RWPE2 (cell line): ENCODE data around the gene SHANK2.
A peak's percentile ranks its signal among the peaks of the same experiment; 100 is the strongest.

Experiments used
- ATAC-seq: fragments of 200-7000 bp; cut with Tn5 transposase; 3 replicates; pipeline ENCODE4 v1.9.1; 2021; ENCODE audit warnings: low read depth
- DNase-seq: peaks from one replicate; pipeline ENCODE4 v3.0.0-alpha.2; 2020; ENCODE audit warnings: low spot score
- H3K27ac ChIP-seq: fragments of 450-650 bp; 2 replicates; pipeline ENCODE4 v1.5.1; 2017; ENCODE audit warnings: mild to moderate bottlenecking; ENCODE audit not compliant: poor library complexity, severe bottlenecking
- H3K27me3 ChIP-seq: fragments of 250-450 bp; sonication (Bioruptor Pico); 2 replicates; pipeline ENCODE4 v1.5.1; 2021; ENCODE audit warnings: mild to moderate bottlenecking, moderate library complexity; ENCODE audit not compliant: insufficient read depth, poor library complexity, severe bottlenecking
- H3K36me3 ChIP-seq: fragments of 250-450 bp; sonication (Bioruptor Pico); 2 replicates; pipeline ENCODE4 v1.5.1; 2020; ENCODE audit warnings: low read depth, mild to moderate bottlenecking, moderate library complexity
- H3K4me1 ChIP-seq: fragments of 250-450 bp; sonication (Bioruptor Pico); 2 replicates; pipeline ENCODE4 v1.5.1; 2021; ENCODE audit warnings: mild to moderate bottlenecking, moderate library complexity; ENCODE audit not compliant: insufficient read depth, poor library complexity, severe bottlenecking
- H3K4me3 ChIP-seq: fragments of 250-450 bp; sonication (Bioruptor Pico); 2 replicates; pipeline ENCODE4 v1.5.1; 2021; ENCODE audit warnings: mild to moderate bottlenecking, moderate library complexity; ENCODE audit not compliant: severe bottlenecking
- H3K9me3 ChIP-seq: fragments of 250-450 bp; sonication (Bioruptor Pico); 2 replicates; pipeline ENCODE4 v1.5.1; 2021; ENCODE audit warnings: mild to moderate bottlenecking, moderate library complexity; ENCODE audit not compliant: severe bottlenecking
- CTCF ChIP-seq: fragments of 450-650 bp; IDR thresholded peaks from one replicate; pipeline ENCODE4 v1.5.1; 2017; ENCODE audit warnings: mild to moderate bottlenecking, moderate library complexity; ENCODE audit not compliant: poor library complexity, severe bottlenecking

Gene SHANK2

GRCh38 chr11:71222318-71223080 is 29.9 kb downstream of the SHANK2 start:
- DNase-seq, result peak; percentile 31
- Histone ChIP-seq H3K27me3 (no peaks in the 10 kb centered on the region), H3K27ac (no peak overlapping the region), H3K4me3 (no peak overlapping the region), H3K36me3 (no peaks in the 10 kb centered on the region), H3K9me3 (peaks cover 8% of the 10 kb centered on the region), H3K4me1 (no peaks in the 10 kb centered on the region)
- ATAC-seq, result no peak
- no peak for TF ChIP-seq CTCF

GRCh38 chr11:71221821-71222220 is 30.6 kb downstream of the SHANK2 start:
- Histone ChIP-seq H3K4me1 (no peaks in the 10 kb centered on the region), H3K9me3 (peaks cover under 1% of the 10 kb centered on the region), H3K27ac (no peak overlapping the region), H3K4me3 (no peak overlapping the region), H3K27me3 (no peaks in the 10 kb centered on the region), H3K36me3 (no peaks in the 10 kb centered on the region)
- ATAC-seq, result no peak
- TF ChIP-seq CTCF, result no peak
- peak; percentile 30 for DNase-seq

DNA sequence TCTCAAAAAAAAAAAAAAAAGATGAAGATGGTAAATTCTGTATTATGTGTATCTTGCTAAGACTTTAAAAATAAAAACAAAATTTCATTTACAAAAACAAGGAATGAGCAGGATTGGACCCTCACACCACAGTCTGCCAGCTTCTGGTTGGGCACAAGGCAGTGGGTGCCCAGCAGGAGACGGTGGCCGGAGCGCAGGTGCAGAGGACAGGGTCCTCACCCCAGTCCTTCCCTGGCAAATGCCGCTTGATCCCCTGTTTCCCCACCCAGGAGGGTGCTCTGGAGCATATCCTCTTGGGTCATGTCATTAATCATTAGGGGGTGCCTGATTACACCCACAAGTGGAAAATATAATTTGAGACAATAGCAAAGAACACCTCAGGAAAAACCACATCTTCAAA is 31.2 kb downstream of the SHANK2 start:
- no peaks in the 10 kb centered on the region for H3K27me3 ChIP-seq
- DNase-seq (peak; percentile 29), ATAC-seq (no peak)
- H3K27ac ChIP-seq, result no peak overlapping the region
- H3K4me3 ChIP-seq, result no peak overlapping the region
- no peaks in the 10 kb centered on the region for H3K36me3 ChIP-seq
- TF ChIP-seq CTCF, result no peak
- no peaks in the 10 kb centered on the region for H3K4me1 ChIP-seq
- no peaks in the 10 kb centered on the region for H3K9me3 ChIP-seq

DNA sequence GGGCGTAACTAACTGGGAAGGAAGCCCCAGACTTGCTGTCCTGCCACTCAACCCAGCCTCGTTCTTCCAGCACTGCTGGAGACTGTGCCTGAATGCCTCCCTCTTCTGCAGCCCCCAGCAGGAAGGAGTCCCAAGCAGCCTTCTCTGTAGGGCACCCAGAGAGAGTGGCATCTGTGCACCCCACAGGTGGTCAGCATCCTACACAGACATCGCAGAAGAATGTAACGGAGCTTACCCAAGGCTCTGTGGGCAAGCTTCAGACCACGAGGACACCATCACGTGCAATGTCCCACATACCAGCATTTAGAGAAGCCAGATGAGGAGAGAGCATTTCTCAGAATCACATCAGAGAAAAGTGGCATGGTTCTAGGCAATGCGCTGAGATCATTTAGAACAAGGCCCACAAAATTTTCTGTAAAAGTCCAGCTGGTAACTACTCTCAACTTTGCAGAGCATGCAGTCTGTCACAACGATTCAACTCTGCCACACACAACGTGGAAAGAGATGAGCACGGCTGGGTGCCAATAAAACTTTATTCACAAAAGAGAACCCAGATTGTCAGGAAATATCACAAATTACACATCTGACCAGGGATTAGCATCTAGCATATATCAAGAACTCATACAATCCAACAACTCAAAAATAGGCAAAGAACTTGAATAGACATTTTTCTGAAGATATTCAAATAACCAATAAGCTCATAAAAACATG is 33.4 kb downstream of the SHANK2 start:
- no peak for TF ChIP-seq CTCF
- no peaks in the 10 kb centered on the region for H3K9me3 ChIP-seq
- peak; percentile 18 for DNase-seq
- no peak for ATAC-seq
- H3K4me1 ChIP-seq, result no peaks in the 10 kb centered on the region
- H3K36me3 ChIP-seq, result no peaks in the 10 kb centered on the region
- no peak overlapping the region for H3K4me3 ChIP-seq
- no peaks in the 10 kb centered on the region for H3K27me3 ChIP-seq
- H3K27ac ChIP-seq, result no peak overlapping the region
